SKM-1 (cell line): Measurements from ENCODE around the gene SELENOO.

Source experiments
- DNase-seq: peaks from one replicate; lab custom pipeline; 2025; ENCODE audit not compliant: unreplicated experiment; lab: John Stamatoyannopoulos, UW

The SELENOO gene

GRCh38 chr22:50184004-50184901 lies 16.6 kb upstream of the SELENOO start:
- no peak for DNase-seq

- DNase-seq = no peak
These were observed 15.9 kb upstream of the SELENOO start for GRCh38 chr22:50184902-50185374.

GRCh38 chr22:50185375-50186087 lies 15.3 kb upstream of the SELENOO start, which contains the start of gene TRABD:
TSS of gene TRABD (plus strand) at chr22:50185913. CDS start at chr22:50193061, 7,148 bp downstream.
- peak; percentile 81 for DNase-seq

GRCh38 chr22:50186181-50186714 lies 14.6 kb upstream of the SELENOO start:
- no peak for DNase-seq

GRCh38 chr22:50186761-50187523 lies 13.9 kb upstream of the SELENOO start:
- no peak for DNase-seq

- no peak for DNase-seq
These were observed 12.5 kb upstream of the SELENOO start for GRCh38 chr22:50188356-50188755.

- no peak for DNase-seq
These were observed 11.5 kb upstream of the SELENOO start for GRCh38 chr22:50189184-50189848.

GRCh38 chr22:50189849-50190181 lies 11.0 kb upstream of the SELENOO start:
- DNase-seq = no peak

- peak; percentile 94 for DNase-seq
These were observed 10.4 kb upstream of the SELENOO start for GRCh38 chr22:50190182-50190940.

GRCh38 chr22:50190941-50191741 lies 9.7 kb upstream of the SELENOO start:
- peak; percentile 85 for DNase-seq

GRCh38 chr22:50192436-50193204 lies 8.2 kb upstream of the SELENOO start:
- DNase-seq = peak; percentile 33

GRCh38 chr22:50193621-50194020 lies 7.2 kb upstream of the SELENOO start:
- no peak for DNase-seq

GRCh38 chr22:50194037-50194805 lies 6.6 kb upstream of the SELENOO start:
- no peak for DNase-seq

- no peak for DNase-seq
These were observed 4.6 kb upstream of the SELENOO start for GRCh38 chr22:50196256-50196655.

GRCh38 chr22:50197000-50197800 lies 3.6 kb upstream of the SELENOO start:
- no peak for DNase-seq

- no peak for DNase-seq
These were observed 2.8 kb upstream of the SELENOO start for GRCh38 chr22:50197856-50198623.
